ENCODE results near the gene DYNLT1.
A peak's percentile ranks its signal among the peaks of the same experiment; 100 is the strongest.

DYNLT1 gene

GRCh38 chr6:158605266-158605878 lies 39.2 kb downstream of the DYNLT1 start:
- TF ChIP-seq BHLHE40 (IDR thresholded peaks at IDR 0.05; ENCODE audit: borderline replicate concordance) (no peak), NFRKB (IDR thresholded peaks at IDR 0.05) (no peak), PKNOX1 (IDR thresholded peaks at IDR 0.05) (no peak), FOXK2 (IDR thresholded peaks at IDR 0.05) (no peak), ELF4 (IDR thresholded peaks at IDR 0.05) (no peak), ZNF384 (IDR thresholded peaks at IDR 0.05) (no peak), HDGF (IDR thresholded peaks at IDR 0.05; ENCODE audit: borderline replicate concordance) (no peak), FOXM1 (IDR thresholded peaks at IDR 0.05; ENCODE audit: borderline replicate concordance) (no peak), ARNT (IDR thresholded peaks at IDR 0.05) (no peak), SUZ12 (IDR thresholded peaks at IDR 0.05) (no peak), CTBP1 (IDR thresholded peaks at IDR 0.05; ENCODE audit: borderline replicate concordance) (no peak), FOXA1 (IDR thresholded peaks at IDR 0.05) (no peak), TARDBP (IDR thresholded peaks at IDR 0.05) (no peak), SP1 (IDR thresholded peaks at IDR 0.05) (no peak), LEF1 (IDR thresholded peaks at IDR 0.05; ENCODE audit: borderline replicate concordance) (no peak), L3MBTL2 (conservative IDR thresholded peaks at IDR 0.05) (no peak)
- ChIA-PET CTCF (interaction anchor here (0.6 to 2.0 kb wide), 10 partner anchors 13 to 391 kb away, joined by 3 to 10 read pairs (median 3); partner anchors contain the start of gene TMEM181), POLR2A (interaction anchor here (1.0 kb wide), 1 partner anchor 391 kb away, joined by 3 read pairs; no protein-coding TSS in a partner anchor)
- DNase-seq (ENCODE audit: extremely low spot score): peak; percentile 84

- ChIA-PET CTCF (interaction anchor here (2.0 kb wide), 1 partner anchor 390 kb away, joined by 10 read pairs; no protein-coding TSS in a partner anchor), POLR2A (no interaction called here)
- DNase-seq (ENCODE audit: extremely low spot score): no peak
- TF ChIP-seq PKNOX1 (IDR thresholded peaks at IDR 0.05): no peak
- no peak for TF ChIP-seq FOXM1 (IDR thresholded peaks at IDR 0.05; ENCODE audit: borderline replicate concordance)
- no peak for TF ChIP-seq HDGF (IDR thresholded peaks at IDR 0.05; ENCODE audit: borderline replicate concordance)
- TF ChIP-seq ZNF384 (IDR thresholded peaks at IDR 0.05): no peak
- no peak for TF ChIP-seq ARNT (IDR thresholded peaks at IDR 0.05)
- TF ChIP-seq NFRKB (IDR thresholded peaks at IDR 0.05): no peak
- TF ChIP-seq BHLHE40 (IDR thresholded peaks at IDR 0.05; ENCODE audit: borderline replicate concordance): no peak
- TF ChIP-seq FOXK2 (IDR thresholded peaks at IDR 0.05): no peak
- no peak for TF ChIP-seq LEF1 (IDR thresholded peaks at IDR 0.05; ENCODE audit: borderline replicate concordance)
- TF ChIP-seq L3MBTL2 (conservative IDR thresholded peaks at IDR 0.05): no peak
- TF ChIP-seq CTBP1 (IDR thresholded peaks at IDR 0.05; ENCODE audit: borderline replicate concordance): no peak
- no peak for TF ChIP-seq SUZ12 (IDR thresholded peaks at IDR 0.05)
- no peak for TF ChIP-seq ELF4 (IDR thresholded peaks at IDR 0.05)
- TF ChIP-seq SP1 (IDR thresholded peaks at IDR 0.05): no peak
- no peak for TF ChIP-seq FOXA1 (IDR thresholded peaks at IDR 0.05)
- no peak for TF ChIP-seq TARDBP (IDR thresholded peaks at IDR 0.05)
Observed at GRCh38 chr6:158604048-158604406, 40.5 kb downstream of the DYNLT1 start.

GRCh38 chr6:158603261-158604047 lies 41.1 kb downstream of the DYNLT1 start:
- TF ChIP-seq FOXA1 (IDR thresholded peaks at IDR 0.05) (no peak), FOXK2 (IDR thresholded peaks at IDR 0.05) (no peak), NFRKB (IDR thresholded peaks at IDR 0.05) (no peak), BHLHE40 (IDR thresholded peaks at IDR 0.05; ENCODE audit: borderline replicate concordance) (no peak), CTBP1 (IDR thresholded peaks at IDR 0.05; ENCODE audit: borderline replicate concordance) (no peak), SUZ12 (IDR thresholded peaks at IDR 0.05) (no peak), HDGF (IDR thresholded peaks at IDR 0.05; ENCODE audit: borderline replicate concordance) (no peak), PKNOX1 (IDR thresholded peaks at IDR 0.05) (no peak), ZNF384 (IDR thresholded peaks at IDR 0.05) (no peak), LEF1 (IDR thresholded peaks at IDR 0.05; ENCODE audit: borderline replicate concordance) (no peak)
- no peak for DNase-seq (ENCODE audit: extremely low spot score)
- CTCF ChIA-PET: interaction anchor here (0.6 kb wide), 1 partner anchor 389 kb away, joined by 6 read pairs; no protein-coding TSS in a partner anchor
- POLR2A ChIA-PET: interaction anchor here (1.0 kb wide), 1 partner anchor 41 kb away, joined by 3 read pairs; the partner anchor contains the start of gene DYNLT1

GRCh38 chr6:158599635-158600034 lies 44.9 kb downstream of the DYNLT1 start:
- DNase-seq (ENCODE audit: extremely low spot score): no peak
- TF ChIP-seq ZNF384 (IDR thresholded peaks at IDR 0.05): no peak
- no peak for TF ChIP-seq L3MBTL2 (conservative IDR thresholded peaks at IDR 0.05)
- TF ChIP-seq FOXA1 (IDR thresholded peaks at IDR 0.05): no peak
- no peak for TF ChIP-seq HDGF (IDR thresholded peaks at IDR 0.05; ENCODE audit: borderline replicate concordance)
- no peak for TF ChIP-seq PKNOX1 (IDR thresholded peaks at IDR 0.05)
- TF ChIP-seq BHLHE40 (IDR thresholded peaks at IDR 0.05; ENCODE audit: borderline replicate concordance): no peak
- TF ChIP-seq CTBP1 (IDR thresholded peaks at IDR 0.05; ENCODE audit: borderline replicate concordance): no peak
- no peak for TF ChIP-seq LEF1 (IDR thresholded peaks at IDR 0.05; ENCODE audit: borderline replicate concordance)
- TF ChIP-seq TARDBP (IDR thresholded peaks at IDR 0.05): no peak
- TF ChIP-seq SP1 (IDR thresholded peaks at IDR 0.05): no peak
- TF ChIP-seq ELF4 (IDR thresholded peaks at IDR 0.05): no peak
- no peak for TF ChIP-seq FOXM1 (IDR thresholded peaks at IDR 0.05; ENCODE audit: borderline replicate concordance)
- no peak for TF ChIP-seq NFRKB (IDR thresholded peaks at IDR 0.05)
- TF ChIP-seq SUZ12 (IDR thresholded peaks at IDR 0.05): no peak
- no peak for TF ChIP-seq FOXK2 (IDR thresholded peaks at IDR 0.05)
- TF ChIP-seq ARNT (IDR thresholded peaks at IDR 0.05): no peak
- CTCF ChIA-PET: interaction anchor here (0.9 kb wide), 1 partner anchor 9 kb away, joined by 4 read pairs; no protein-coding TSS in a partner anchor
- POLR2A ChIA-PET: no interaction called here

Data from HEK293T (cell line).